Fibroblast of gingiva (primary cell): ENCODE measurements around the gene KLF13.

Experiments used
- DNase-seq: peaks from one replicate; pipeline ENCODE4 v3.0.0-alpha.2; 2011; ENCODE audit warnings: low read depth

KLF13 gene

GRCh38 chr15:31333119-31333518 is 6.5 kb downstream of the KLF13 start:
- no peak for DNase-seq

GRCh38 chr15:31333820-31334219 is 7.2 kb downstream of the KLF13 start:
- no peak for DNase-seq

- DNase-seq = no peak
Measured at GRCh38 chr15:31335989-31336592, 9.5 kb downstream of the KLF13 start.

GRCh38 chr15:31336593-31337295 is 10.1 kb downstream of the KLF13 start:
- no peak for DNase-seq

- DNase-seq = no peak
Measured at GRCh38 chr15:31337352-31338031, 10.9 kb downstream of the KLF13 start.

- DNase-seq = peak; percentile 37
Measured at GRCh38 chr15:31338318-31338878, 11.8 kb downstream of the KLF13 start.

- DNase-seq = peak; percentile 96
Measured at GRCh38 chr15:31338879-31339557, 12.4 kb downstream of the KLF13 start.

- DNase-seq = no peak
Measured at GRCh38 chr15:31339558-31339895, 12.9 kb downstream of the KLF13 start.

- DNase-seq = no peak
Measured at GRCh38 chr15:31340047-31340446, 13.4 kb downstream of the KLF13 start.

GRCh38 chr15:31340592-31340991 is 14.0 kb downstream of the KLF13 start:
- no peak for DNase-seq

GRCh38 chr15:31341071-31341470 is 14.4 kb downstream of the KLF13 start:
- no peak for DNase-seq

- no peak for DNase-seq
Measured at GRCh38 chr15:31341496-31342195, 15.0 kb downstream of the KLF13 start.

GRCh38 chr15:31342381-31342780 is 15.7 kb downstream of the KLF13 start:
- no peak for DNase-seq

GRCh38 chr15:31342781-31343626 is 16.4 kb downstream of the KLF13 start:
- no peak for DNase-seq

- DNase-seq = no peak
Measured at GRCh38 chr15:31343831-31344230, 17.2 kb downstream of the KLF13 start.

- DNase-seq = no peak
Measured at GRCh38 chr15:31344266-31344665, 17.6 kb downstream of the KLF13 start.

- DNase-seq = no peak
Measured at GRCh38 chr15:31344823-31345605, 18.4 kb downstream of the KLF13 start.

- DNase-seq = no peak
Measured at GRCh38 chr15:31345606-31346366, 19.2 kb downstream of the KLF13 start.

- DNase-seq = no peak
Measured at GRCh38 chr15:31346367-31347066, 19.9 kb downstream of the KLF13 start.
